ENCODE results near the gene PAIP2. TPM values are rescaled to one million over a fixed set of nuclear protein-coding genes. Genes with fewer than 3 reads are reported as not detected.

The PAIP2 gene
- total RNA-seq, 1 experiment from 2014 or later, result 108 TPM

DNA sequence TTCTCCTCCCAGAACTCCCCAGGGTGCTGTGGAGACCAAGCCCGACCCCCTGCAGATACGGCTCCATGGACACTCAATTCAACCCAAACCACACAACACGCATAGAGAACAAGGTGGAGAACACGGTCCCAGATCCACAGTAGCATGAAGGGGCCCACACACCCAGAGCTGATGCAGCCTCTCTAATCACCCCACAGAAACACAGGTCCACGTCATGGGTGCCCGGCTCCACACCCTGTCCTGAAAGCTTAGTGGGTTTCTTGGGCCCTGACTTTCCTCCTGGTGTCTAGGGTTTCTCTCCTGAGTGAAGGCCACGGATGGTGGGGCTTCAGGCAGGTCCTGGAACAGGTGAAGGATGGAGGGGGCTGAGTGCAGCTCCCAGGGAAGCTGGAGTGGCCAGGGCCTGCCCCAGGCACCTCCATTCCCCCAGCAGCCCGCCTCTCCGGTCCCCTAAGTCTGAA, 43.0 kb downstream of the PAIP2 start:
- H3K9ac ChIP-seq (ENCODE audit: low read length), result no peak overlapping the region
- no TSS peak for BruUV-seq (replicated peaks)
- RAD21 ChIA-PET (ENCODE audit: low non-redundant PET in 1 of 2, low total read pairs in 2 of 2, uncharacterized antibody in 2 of 2, unreplicated experiment in 2 of 2), result no interaction called here
- no peaks in the 10 kb centered on the region for H3K36me3 ChIP-seq (ENCODE audit: control insufficient read depth in 1 of 2, insufficient read depth in 2 of 2, low read length in 2 of 2)
- no peak for TF ChIP-seq ELF1 (IDR thresholded peaks at IDR 0.05; ENCODE audit: borderline replicate concordance, low read depth)
- TF ChIP-seq, protein P1, sequence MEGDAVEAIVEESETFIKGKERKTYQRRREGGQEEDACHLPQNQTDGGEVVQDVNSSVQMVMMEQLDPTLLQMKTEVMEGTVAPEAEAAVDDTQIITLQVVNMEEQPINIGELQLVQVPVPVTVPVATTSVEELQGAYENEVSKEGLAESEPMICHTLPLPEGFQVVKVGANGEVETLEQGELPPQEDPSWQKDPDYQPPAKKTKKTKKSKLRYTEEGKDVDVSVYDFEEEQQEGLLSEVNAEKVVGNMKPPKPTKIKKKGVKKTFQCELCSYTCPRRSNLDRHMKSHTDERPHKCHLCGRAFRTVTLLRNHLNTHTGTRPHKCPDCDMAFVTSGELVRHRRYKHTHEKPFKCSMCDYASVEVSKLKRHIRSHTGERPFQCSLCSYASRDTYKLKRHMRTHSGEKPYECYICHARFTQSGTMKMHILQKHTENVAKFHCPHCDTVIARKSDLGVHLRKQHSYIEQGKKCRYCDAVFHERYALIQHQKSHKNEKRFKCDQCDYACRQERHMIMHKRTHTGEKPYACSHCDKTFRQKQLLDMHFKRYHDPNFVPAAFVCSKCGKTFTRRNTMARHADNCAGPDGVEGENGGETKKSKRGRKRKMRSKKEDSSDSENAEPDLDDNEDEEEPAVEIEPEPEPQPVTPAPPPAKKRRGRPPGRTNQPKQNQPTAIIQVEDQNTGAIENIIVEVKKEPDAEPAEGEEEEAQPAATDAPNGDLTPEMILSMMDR (IDR thresholded peaks at IDR 0.05 in 2 of 3, conservative IDR thresholded peaks at IDR 0.05 in 1 of 3; ENCODE audit: borderline replicate concordance in 1 of 3, insufficient read depth in 1 of 3, low read depth in 2 of 3, low read length in 2 of 3), result no peak
- no peak for TF ChIP-seq CEBPB (IDR thresholded peaks at IDR 0.05; ENCODE audit: low read depth)
- TF ChIP-seq ZFX (IDR thresholded peaks at IDR 0.05), result no peak
- no peak for TF ChIP-seq CBX3 (IDR thresholded peaks at IDR 0.05; ENCODE audit: low read depth)
- TF ChIP-seq, protein P2, sequence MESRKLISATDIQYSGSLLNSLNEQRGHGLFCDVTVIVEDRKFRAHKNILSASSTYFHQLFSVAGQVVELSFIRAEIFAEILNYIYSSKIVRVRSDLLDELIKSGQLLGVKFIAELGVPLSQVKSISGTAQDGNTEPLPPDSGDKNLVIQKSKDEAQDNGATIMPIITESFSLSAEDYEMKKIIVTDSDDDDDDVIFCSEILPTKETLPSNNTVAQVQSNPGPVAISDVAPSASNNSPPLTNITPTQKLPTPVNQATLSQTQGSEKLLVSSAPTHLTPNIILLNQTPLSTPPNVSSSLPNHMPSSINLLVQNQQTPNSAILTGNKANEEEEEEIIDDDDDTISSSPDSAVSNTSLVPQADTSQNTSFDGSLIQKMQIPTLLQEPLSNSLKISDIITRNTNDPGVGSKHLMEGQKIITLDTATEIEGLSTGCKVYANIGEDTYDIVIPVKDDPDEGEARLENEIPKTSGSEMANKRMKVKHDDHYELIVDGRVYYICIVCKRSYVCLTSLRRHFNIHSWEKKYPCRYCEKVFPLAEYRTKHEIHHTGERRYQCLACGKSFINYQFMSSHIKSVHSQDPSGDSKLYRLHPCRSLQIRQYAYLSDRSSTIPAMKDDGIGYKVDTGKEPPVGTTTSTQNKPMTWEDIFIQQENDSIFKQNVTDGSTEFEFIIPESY (IDR thresholded peaks at IDR 0.05; ENCODE audit: extremely low read depth, insufficient replicate concordance, low read length), result no peak
- no peak for TF ChIP-seq RAD21 (IDR thresholded peaks at IDR 0.05; ENCODE audit: low read depth)
- no peak for TF ChIP-seq SRF (IDR thresholded peaks at IDR 0.05; ENCODE audit: low read depth)
- no peak for TF ChIP-seq TCF7L2 (IDR thresholded peaks at IDR 0.05; ENCODE audit: borderline replicate concordance, extremely low read depth, insufficient read depth, insufficient read length)
- TF ChIP-seq EGR1 (IDR thresholded peaks at IDR 0.05; ENCODE audit: low read depth), result no peak
- TF ChIP-seq EZH2phosphoT487 (IDR thresholded peaks at IDR 0.05; ENCODE audit: borderline replicate concordance), result no peak
- no peak for TF ChIP-seq YY1 (IDR thresholded peaks at IDR 0.05; ENCODE audit: extremely low read depth, insufficient replicate concordance, low read depth, low read length)
- TF ChIP-seq POLR2AphosphoS5 (IDR thresholded peaks at IDR 0.05; ENCODE audit: low read depth, low read length), result no peak
- TF ChIP-seq FOSL1 (IDR thresholded peaks at IDR 0.05; ENCODE audit: low read depth), result no peak
- TF ChIP-seq ZNF274 (IDR thresholded peaks at IDR 0.05; ENCODE audit: low read depth, low read length), result no peak
- TF ChIP-seq JUND (IDR thresholded peaks at IDR 0.05), result no peak
- no peak for TF ChIP-seq EZH2 (IDR thresholded peaks at IDR 0.05)
- TF ChIP-seq, protein P3, sequence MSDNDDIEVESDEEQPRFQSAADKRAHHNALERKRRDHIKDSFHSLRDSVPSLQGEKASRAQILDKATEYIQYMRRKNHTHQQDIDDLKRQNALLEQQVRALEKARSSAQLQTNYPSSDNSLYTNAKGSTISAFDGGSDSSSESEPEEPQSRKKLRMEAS (IDR thresholded peaks at IDR 0.05), result no peak
- no peak for TF ChIP-seq SP1 (IDR thresholded peaks at IDR 0.05; ENCODE audit: low read depth)
- TF ChIP-seq, protein P4, sequence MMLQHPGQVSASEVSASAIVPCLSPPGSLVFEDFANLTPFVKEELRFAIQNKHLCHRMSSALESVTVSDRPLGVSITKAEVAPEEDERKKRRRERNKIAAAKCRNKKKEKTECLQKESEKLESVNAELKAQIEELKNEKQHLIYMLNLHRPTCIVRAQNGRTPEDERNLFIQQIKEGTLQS (IDR thresholded peaks at IDR 0.05), result no peak
- no peaks in the 10 kb centered on the region for H3K79me2 ChIP-seq (ENCODE audit: insufficient read depth, low read length)
- intact Hi-C loops (cut with micrococcal nuclease), result no loop called here
- no peak overlapping the region for H3K4me2 ChIP-seq (ENCODE audit: low read length)
- H3K9me3 ChIP-seq (ENCODE audit: control insufficient read depth in 1 of 2, insufficient read depth in 1 of 2, low read depth in 1 of 2, low read length in 2 of 2), result no peaks in the 10 kb centered on the region
- DNase-seq (ENCODE audit: low read depth, low spot score) (no peak), ATAC-seq (no peak)
- H4K20me1 ChIP-seq (ENCODE audit: insufficient read depth), result no peaks in the 10 kb centered on the region
- no peak overlapping the region for H3K27ac ChIP-seq (ENCODE audit: low read depth, low read length)
- POLR2A ChIA-PET, result no interaction called here
- CTCF ChIA-PET, result no interaction called here
- no peak overlapping the region for H3K4me3 ChIP-seq (replicated peaks in 1 of 2; ENCODE audit: low read depth in 1 of 2, low read length in 2 of 2)
- no peak overlapping the region for H2AFZ ChIP-seq (ENCODE audit: low read depth, low read length, poor library complexity, severe bottlenecking)
- H3K27me3 ChIP-seq (ENCODE audit: insufficient read depth, low read length), result no peaks in the 10 kb centered on the region
- H3K9me2 ChIP-seq (ENCODE audit: insufficient read depth), result no peaks in the 10 kb centered on the region
- H3K4me1 ChIP-seq (ENCODE audit: control insufficient read depth in 1 of 2, insufficient read depth in 2 of 2, low read length in 2 of 2), result peaks cover 6 to 9% of the 10 kb centered on the region in 2 experiments; a peak in 2 of 4 replicates

Data from HCT116 (cell line).